NOMO-1 treated with DMSO at 0.1 percent for 48 hours (cell line): ENCODE data around the gene NHSL1.
A peak's percentile ranks its signal among the peaks of the same experiment; 100 is the strongest.

Source experiments
- DNase-seq: peaks from one replicate; lab custom pipeline; 2025; ENCODE audit not compliant: unreplicated experiment; lab: John Stamatoyannopoulos, UW

Gene NHSL1

GRCh38 chr6:138404666-138405337 lies 94.5 kb downstream of the NHSL1 start:
- DNase-seq: peak; percentile 34

DNA sequence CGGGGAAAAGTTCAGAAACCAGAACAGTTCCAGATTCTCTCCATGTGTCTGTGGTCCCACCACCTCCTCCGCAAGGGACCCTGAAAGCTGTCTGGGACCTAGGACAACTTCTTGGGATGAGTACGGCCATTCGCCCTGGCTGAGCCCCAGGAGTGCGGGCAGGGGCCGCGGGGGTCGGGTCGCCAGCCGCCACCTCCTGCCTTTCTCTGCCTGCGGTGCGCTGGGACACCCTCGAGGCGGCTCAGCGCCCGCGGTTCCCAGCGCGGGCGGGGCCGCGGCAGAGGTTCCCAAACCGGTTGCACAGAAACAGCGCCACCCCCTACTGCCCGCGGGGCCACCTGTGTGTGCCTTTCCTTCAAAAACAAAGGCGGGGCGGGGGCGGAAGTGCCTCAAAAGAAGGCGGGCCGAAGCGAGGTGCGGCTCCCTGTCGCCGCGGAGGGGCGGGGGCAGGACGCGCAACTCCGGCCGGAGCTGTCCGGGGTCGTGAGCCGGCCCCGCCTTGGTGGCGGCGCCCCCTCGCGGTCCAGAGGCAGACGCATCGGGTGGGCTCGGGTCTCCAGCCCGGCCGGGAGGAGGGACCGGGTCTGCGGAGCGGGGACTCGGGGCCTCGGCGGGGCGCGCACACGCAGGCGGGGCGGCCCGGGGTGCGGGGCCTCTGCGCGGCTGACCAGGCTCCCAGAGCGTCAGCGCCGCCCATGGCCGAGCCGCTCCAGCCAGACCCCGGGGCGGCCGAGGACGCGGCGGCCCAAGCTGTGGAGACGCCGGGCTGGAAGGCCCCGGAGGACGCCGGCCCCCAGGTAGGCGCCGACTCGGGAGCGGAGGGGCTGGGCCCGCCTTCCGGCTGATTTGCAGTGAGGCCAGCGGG lies 95.3 kb downstream of the NHSL1 start, which contains the start of gene HEBP2:
TSS of gene HEBP2 (plus strand) at position 423 of the 865 bp plus-strand sequence. CDS start at position 696, 273 bp downstream.
- peak; percentile 92 for DNase-seq

GRCh38 chr6:138403324-138403800 lies 95.9 kb downstream of the NHSL1 start:
- peak; percentile 38 for DNase-seq

DNA sequence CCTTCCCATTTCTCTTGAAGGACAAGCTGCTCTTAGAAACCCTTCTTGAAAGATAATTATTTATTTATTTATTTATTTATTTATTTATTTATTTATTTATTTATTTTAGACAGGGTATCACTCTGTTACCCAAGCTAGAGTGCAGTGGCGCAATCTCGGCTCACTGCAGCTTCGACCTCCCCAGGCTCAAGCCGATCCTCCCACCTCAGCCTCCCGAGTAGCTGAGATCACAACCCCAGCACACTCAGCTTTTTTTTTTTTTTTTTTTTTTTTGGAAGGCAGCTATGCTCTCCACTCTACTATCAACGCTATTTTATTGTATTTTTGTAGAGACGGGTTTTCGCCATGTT lies 96.5 kb downstream of the NHSL1 start:
- no peak for DNase-seq

- DNase-seq: no peak
Measured at GRCh38 chr6:138401960-138402837, 97.1 kb downstream of the NHSL1 start.

DNA sequence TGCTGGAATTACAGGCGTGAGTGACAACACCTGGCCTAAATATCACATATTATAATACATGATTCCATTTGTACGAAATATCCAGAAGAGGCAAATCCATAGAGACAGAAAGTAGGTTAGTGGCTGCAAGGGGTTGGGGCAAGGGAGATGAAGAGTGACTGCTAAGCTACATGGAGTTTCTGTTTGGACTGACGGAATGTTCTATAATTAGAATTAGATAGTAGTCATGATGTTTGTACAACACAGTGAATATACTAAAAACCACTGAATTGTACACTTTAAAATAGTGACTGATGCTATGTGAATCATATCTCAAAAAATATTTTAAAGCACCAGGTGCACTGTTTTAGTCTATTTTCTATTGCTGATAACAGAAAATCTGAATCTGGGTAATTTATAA lies 99.0 kb downstream of the NHSL1 start:
- DNase-seq: no peak

- DNase-seq: no peak
Measured at GRCh38 chr6:138397128-138398122, 101.9 kb downstream of the NHSL1 start.

- DNase-seq: no peak
Measured at GRCh38 chr6:138396709-138397108, 102.6 kb downstream of the NHSL1 start.

DNA sequence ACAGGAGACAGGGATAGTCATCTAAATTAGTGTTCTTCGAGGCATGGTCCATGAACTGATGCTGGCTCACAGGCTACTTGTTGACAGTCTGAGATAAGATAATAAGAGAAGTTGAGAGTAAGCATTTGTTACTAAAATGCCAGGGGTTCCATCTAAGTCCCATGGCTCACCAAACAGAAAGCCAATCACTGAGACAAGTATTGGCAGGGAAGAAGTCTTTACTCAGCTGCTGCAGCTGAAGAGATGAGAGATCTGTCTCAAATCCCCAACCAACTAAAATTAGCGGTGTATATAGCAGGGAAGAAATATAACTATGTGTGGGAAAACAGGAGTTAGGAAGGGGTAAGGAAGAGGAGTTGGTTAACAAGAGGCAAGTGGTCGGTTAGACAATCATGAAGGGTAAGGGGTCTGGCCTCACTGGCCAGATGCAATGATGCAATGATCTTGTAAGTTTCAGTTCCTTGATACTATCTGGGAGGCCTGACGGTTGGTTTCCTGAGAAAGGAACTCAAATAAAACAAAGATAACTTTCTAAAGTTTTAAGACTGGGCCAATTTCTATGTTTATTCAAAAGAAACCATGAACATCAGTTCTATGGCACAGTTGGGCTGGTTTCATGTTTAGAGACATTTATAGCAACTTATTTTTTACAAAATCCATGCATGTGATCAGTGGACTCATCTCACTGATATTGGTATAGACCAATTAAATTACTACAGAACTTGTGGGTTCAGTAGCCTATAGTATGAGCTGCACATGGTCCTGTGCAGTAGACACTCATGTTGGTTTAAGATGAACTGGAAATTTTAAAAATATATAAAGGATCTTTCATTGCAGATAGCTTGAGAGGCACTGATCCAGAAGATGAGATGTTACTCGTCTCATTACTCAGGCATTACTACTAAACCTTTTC lies 105.2 kb downstream of the NHSL1 start:
- peak; percentile 59 for DNase-seq

GRCh38 chr6:138389551-138389950 lies 109.7 kb downstream of the NHSL1 start:
- DNase-seq: no peak

DNA sequence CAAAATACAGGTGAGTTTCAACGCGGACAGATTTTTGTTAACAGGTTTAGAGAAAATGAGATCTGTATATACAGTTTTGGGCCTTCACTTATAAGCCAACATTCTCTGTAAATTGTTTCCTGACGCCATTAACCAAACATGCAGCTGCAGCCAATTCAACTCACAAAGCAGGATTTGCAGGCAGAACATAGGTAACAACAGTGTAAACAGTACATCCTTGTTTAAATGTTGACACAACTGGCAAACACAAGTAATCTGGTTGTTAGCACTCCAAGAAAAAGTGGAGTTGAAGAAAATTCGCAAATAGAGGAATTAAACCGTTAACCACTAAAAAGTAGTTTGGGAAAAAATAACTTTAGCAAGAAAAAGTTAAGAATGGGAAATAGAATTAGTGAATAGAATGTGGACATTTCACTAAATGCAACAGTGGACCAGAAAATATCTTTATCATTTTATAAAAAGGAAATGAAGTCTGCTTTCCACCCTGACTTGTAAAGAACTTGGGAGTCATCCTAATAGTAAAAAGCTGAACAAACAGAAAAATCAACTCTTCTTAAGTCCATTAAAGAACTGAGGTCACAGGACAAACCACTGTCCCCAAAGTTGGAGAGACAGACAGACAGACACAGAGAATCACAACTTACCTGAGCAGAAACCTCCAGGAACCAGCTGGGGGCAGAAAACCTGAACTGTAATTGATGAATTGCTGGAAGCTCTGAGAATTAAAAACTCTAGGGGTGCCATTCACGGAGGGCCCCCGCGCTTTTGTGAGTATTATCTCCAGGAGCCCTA lies 111.5 kb downstream of the NHSL1 start:
- DNase-seq: no peak

- no peak for DNase-seq
Measured at GRCh38 chr6:138386897-138387296, 112.4 kb downstream of the NHSL1 start.

- DNase-seq: no peak
Measured at GRCh38 chr6:138383776-138384175, 115.5 kb downstream of the NHSL1 start.

DNA sequence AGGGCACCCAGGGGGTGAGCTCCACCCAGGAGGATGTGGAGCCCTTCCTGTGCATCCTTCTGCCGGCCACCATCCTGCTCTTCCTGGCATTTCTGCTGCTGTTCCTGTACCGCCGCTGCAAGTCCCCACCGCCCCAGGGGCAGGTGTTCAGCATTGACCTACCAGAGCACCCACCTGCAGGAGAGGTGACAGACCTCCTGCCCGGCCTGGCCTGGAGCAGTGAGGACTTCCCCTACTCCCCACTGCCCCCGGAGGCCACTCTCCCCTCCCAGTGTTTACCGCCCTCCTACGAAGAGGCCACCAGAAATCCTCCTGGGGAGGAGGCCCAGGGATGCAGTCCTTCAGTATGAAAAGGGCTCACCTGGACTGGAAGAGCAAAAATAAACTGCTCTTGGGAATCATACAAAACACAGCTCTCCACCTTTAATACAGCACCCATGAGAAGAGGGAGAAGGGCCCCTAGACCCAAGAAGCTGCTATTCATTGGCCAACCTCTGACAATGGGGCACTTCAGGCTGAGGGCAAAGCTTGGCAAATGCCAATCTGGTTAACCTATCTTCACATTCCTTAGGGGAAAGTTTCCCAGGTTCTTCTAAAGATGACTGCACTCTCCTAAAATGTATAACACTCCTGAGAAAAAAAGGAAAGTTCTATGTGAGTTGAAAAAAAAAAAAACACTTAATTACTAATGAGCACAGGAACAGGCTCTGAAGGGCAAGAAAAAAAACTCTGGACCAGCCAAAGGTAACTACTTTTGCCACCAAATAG lies 116.6 kb downstream of the NHSL1 start:
- no peak for DNase-seq

GRCh38 chr6:138378463-138378862 lies 120.8 kb downstream of the NHSL1 start:
- no peak for DNase-seq

GRCh38 chr6:138377844-138378243 lies 121.5 kb downstream of the NHSL1 start, which contains the start of gene SMIM28:
Gene SMIM28 (plus strand): TSS chr6:138377905. CDS start chr6:138378073, 168 bp downstream.
- DNase-seq: no peak

GRCh38 chr6:138377042-138377441 lies 122.3 kb downstream of the NHSL1 start:
- DNase-seq: no peak
